HG02610 (cell line): ENCODE data around the gene ITIH3.

Experiments used
- ATAC-seq: cut with Tn5 transposase; IDR thresholded peaks from one replicate; pipeline ENCODE4 v1.9.1; 2021; ENCODE audit warnings: mild to moderate bottlenecking, moderate library complexity; ENCODE audit not compliant: unreplicated experiment

Gene ITIH3

GRCh38 chr3:52822363-52822762 lies 27.8 kb downstream of the ITIH3 start:
- ATAC-seq, result no peak

GRCh38 chr3:52824037-52824436 lies 29.4 kb downstream of the ITIH3 start:
- ATAC-seq, result no peak

- ATAC-seq, result no peak
Measured at GRCh38 chr3:52827441-52827840, 32.8 kb downstream of the ITIH3 start.

GRCh38 chr3:52827866-52828376 lies 33.3 kb downstream of the ITIH3 start:
- no peak for ATAC-seq

- ATAC-seq, result no peak
Measured at GRCh38 chr3:52829482-52829881, 34.9 kb downstream of the ITIH3 start.

- no peak for ATAC-seq
Measured at GRCh38 chr3:52829906-52830463, 35.4 kb downstream of the ITIH3 start.

- ATAC-seq, result no peak
Measured at GRCh38 chr3:52830535-52831258, 36.1 kb downstream of the ITIH3 start, which contains the start of gene ITIH4. Gene ITIH4, minus strand, starts transcription at chr3:52830672. Its CDS starts 30 bp downstream, at chr3:52830642.

GRCh38 chr3:52831500-52832301 lies 37.1 kb downstream of the ITIH3 start:
- ATAC-seq, result no peak

GRCh38 chr3:52833202-52833601 lies 38.6 kb downstream of the ITIH3 start:
- no peak for ATAC-seq

GRCh38 chr3:52834871-52835501 lies 40.4 kb downstream of the ITIH3 start, which contains the start of gene MUSTN1:
Gene MUSTN1, minus strand, starts transcription at chr3:52835019. Its CDS starts 71 bp downstream, at chr3:52834948.
- ATAC-seq, result no peak

- ATAC-seq, result no peak
Measured at GRCh38 chr3:52835766-52836470, 41.3 kb downstream of the ITIH3 start.

- no peak for ATAC-seq
Measured at GRCh38 chr3:52836471-52836845, 41.9 kb downstream of the ITIH3 start.

GRCh38 chr3:52836986-52837385 lies 42.4 kb downstream of the ITIH3 start:
- no peak for ATAC-seq

GRCh38 chr3:52838561-52839267 lies 44.1 kb downstream of the ITIH3 start:
- ATAC-seq, result no peak

- no peak for ATAC-seq
Measured at GRCh38 chr3:52839268-52839575, 44.6 kb downstream of the ITIH3 start.

GRCh38 chr3:52839892-52840545 lies 45.4 kb downstream of the ITIH3 start:
- no peak for ATAC-seq

- ATAC-seq, result peak; percentile 60
Measured at GRCh38 chr3:52841211-52841980, 46.8 kb downstream of the ITIH3 start.

GRCh38 chr3:52841981-52842340 lies 47.4 kb downstream of the ITIH3 start:
- no peak for ATAC-seq

- no peak for ATAC-seq
Measured at GRCh38 chr3:52842424-52842823, 47.8 kb downstream of the ITIH3 start.
